ENCODE data around the gene XXYLT1.

GRCh38 chr3:195146131-195146530 lies 124.8 kb downstream of the XXYLT1 start:
- TF ChIP-seq CTCF (IDR thresholded peaks at IDR 0.05), result no peak
- no peak for TF ChIP-seq POLR2A (IDR thresholded peaks at IDR 0.05)
- no peak for TF ChIP-seq EP300 (IDR thresholded peaks at IDR 0.05)

Measured in tibial nerve (tissue), 4 donors.